Right atrium auricular region (tissue), 2 donors: Measurements from ENCODE around the gene MTCH2. TPM values are rescaled to one million over a fixed set of nuclear protein-coding genes. Genes with fewer than 3 reads are reported as not detected.

Experiments used
- DNase-seq: peaks from one replicate; pipeline ENCODE4 v3.0.0-alpha.2; 2019; ENCODE audit warnings: low spot score
- H3K27ac ChIP-seq, 2 donors: fragments of 200-600 bp; sonication (generic); 1 replicate in 1 of 2; 2 replicates in 1 of 2; pipeline ENCODE4 v1.5.1; 2016 to 2019
- H3K27me3 ChIP-seq, 2 donors: fragments of 200-600 bp; sonication (generic); one replicate each; pipeline versions ENCODE4 v1.5.1 to v1.6.0; 2017 to 2019
- H3K36me3 ChIP-seq: fragments of 200-600 bp; sonication (generic); one replicate; pipeline ENCODE4 v1.5.1; 2016
- H3K4me1 ChIP-seq, 2 donors: fragments of 200-600 bp; sonication (generic); one replicate each; pipeline versions ENCODE4 v1.5.1 to v1.6.0; 2017 to 2019
- H3K4me3 ChIP-seq, 2 donors: fragments of 200-600 bp; sonication (generic); 1 replicate in 1 of 2; 2 replicates in 1 of 2; pipeline ENCODE4 v1.5.1; 2017 to 2019; ENCODE audit warnings: mild to moderate bottlenecking in 1 of 2, moderate library complexity in 1 of 2
- H3K9me3 ChIP-seq, 2 donors: fragments of 200-600 bp; sonication (generic); one replicate each; pipeline ENCODE4 v1.5.1; 2019
- CTCF ChIP-seq, 2 donors: fragments of 200-600 bp; sonication (generic); IDR thresholded peaks; one replicate each; pipeline ENCODE4 v1.5.1; 2019; ENCODE audit warnings: antibody characterized with exemption in 2 of 2
- total RNA-seq, 2 donors: library from RNA; depleted of rRNA; stranded (reverse); fragments of >200 nt; gene quantifications; one replicate each; pipeline ENCODE4 v1.1.0, GENCODE V29; 2016

Gene MTCH2
- total RNA-seq, 2 donors from 2014 or later, result 40.9 to 52.4 TPM

- no peak overlapping the region for H3K27ac ChIP-seq
- no peak for TF ChIP-seq CTCF (IDR thresholded peaks at IDR 0.05)
- peaks cover 0 to 18% of the 10 kb centered on the region in 2 donors for H3K4me1 ChIP-seq
- no peaks in the 10 kb centered on the region for H3K9me3 ChIP-seq
- H3K36me3 ChIP-seq, result peaks cover 50% of the 10 kb centered on the region
- H3K27me3 ChIP-seq, result no peaks in the 10 kb centered on the region
- H3K4me3 ChIP-seq, result no peak overlapping the region
- DNase-seq, result no peak
Observed at GRCh38 chr11:47583844-47584243, 58.5 kb downstream of the MTCH2 start.

- no peak for TF ChIP-seq CTCF (IDR thresholded peaks at IDR 0.05)
- Histone ChIP-seq H3K27ac (peak within 1 kb of the TSS; percentile 89), H3K27me3 (no peaks in the 10 kb centered on the region), H3K4me1 (peaks cover 0 to 29% of the 10 kb centered on the region in 2 donors), H3K9me3 (no peaks in the 10 kb centered on the region), H3K4me3 (peak within 1 kb of the TSS; percentile 84 to 99), H3K36me3 (peaks cover 57% of the 10 kb centered on the region)
- DNase-seq, result peak; percentile 91
Observed at GRCh38 chr11:47578524-47579494, 63.5 kb downstream of the MTCH2 start, which contains the start of the genes KBTBD4 and NDUFS3. Gene KBTBD4, minus strand, starts transcription at chr11:47578970. Its CDS starts 19 bp downstream, at chr11:47578951. Gene NDUFS3, plus strand, starts transcription at chr11:47579074. Its CDS starts 18 bp downstream, at chr11:47579092.

GRCh38 chr11:47577460-47578041 is 64.8 kb downstream of the MTCH2 start:
- Histone ChIP-seq H3K27me3 (no peaks in the 10 kb centered on the region), H3K4me3 (peak overlapping the region in 1 of 2 donors; percentile 99), H3K4me1 (peaks cover 0 to 42% of the 10 kb centered on the region in 2 donors), H3K9me3 (no peaks in the 10 kb centered on the region), H3K27ac (no peak overlapping the region), H3K36me3 (peaks cover 55% of the 10 kb centered on the region)
- no peak for TF ChIP-seq CTCF (IDR thresholded peaks at IDR 0.05)
- DNase-seq, result no peak

GRCh38 chr11:47573321-47573720 is 69.0 kb downstream of the MTCH2 start:
- no peak overlapping the region for H3K4me3 ChIP-seq
- H3K27me3 ChIP-seq, result no peaks in the 10 kb centered on the region
- no peaks in the 10 kb centered on the region for H3K9me3 ChIP-seq
- H3K36me3 ChIP-seq, result peaks cover 33% of the 10 kb centered on the region
- H3K27ac ChIP-seq, result no peak overlapping the region
- DNase-seq, result no peak
- TF ChIP-seq CTCF (IDR thresholded peaks at IDR 0.05), result no peak
- peaks cover 0 to 37% of the 10 kb centered on the region in 2 donors for H3K4me1 ChIP-seq

- Histone ChIP-seq H3K4me1 (peaks cover 0 to 32% of the 10 kb centered on the region in 2 donors), H3K4me3 (no peak overlapping the region), H3K9me3 (no peaks in the 10 kb centered on the region), H3K27ac (peak overlapping the region; percentile 17 to 37), H3K27me3 (no peaks in the 10 kb centered on the region), H3K36me3 (peaks cover 33% of the 10 kb centered on the region)
- DNase-seq, result no peak
- no peak for TF ChIP-seq CTCF (IDR thresholded peaks at IDR 0.05)
Observed at GRCh38 chr11:47572715-47573255, 69.6 kb downstream of the MTCH2 start.
